IPS-11a (cell line): Measurements from ENCODE around the gene PALLD.

Source experiments
- H3K4me3 ChIP-seq: one replicate; pipeline ENCODE4 v1.5.1; 2013; ENCODE audit warnings: low read depth, low read length, control low read depth

PALLD gene

GRCh38 chr4:168618577-168619265, 121.9 kb downstream of the PALLD start:
- no peak overlapping the region for H3K4me3 ChIP-seq

GRCh38 chr4:168619266-168619631, 122.4 kb downstream of the PALLD start:
- no peak overlapping the region for H3K4me3 ChIP-seq

- H3K4me3 ChIP-seq: no peak overlapping the region
These were observed 125.1 kb downstream of the PALLD start for GRCh38 chr4:168621806-168622589.

GRCh38 chr4:168622600-168622999, 125.7 kb downstream of the PALLD start:
- H3K4me3 ChIP-seq: no peak overlapping the region

GRCh38 chr4:168623011-168623410, 126.2 kb downstream of the PALLD start:
- H3K4me3 ChIP-seq: no peak overlapping the region

GRCh38 chr4:168623484-168623883, 126.6 kb downstream of the PALLD start:
- H3K4me3 ChIP-seq: no peak overlapping the region

- no peak overlapping the region for H3K4me3 ChIP-seq
These were observed 131.4 kb downstream of the PALLD start for GRCh38 chr4:168628251-168628650.

GRCh38 chr4:168629566-168629965, 132.7 kb downstream of the PALLD start:
- no peak overlapping the region for H3K4me3 ChIP-seq

GRCh38 chr4:168630445-168631187, 133.8 kb downstream of the PALLD start:
- peak overlapping the region; percentile 49 for H3K4me3 ChIP-seq

GRCh38 chr4:168631241-168632162, 134.7 kb downstream of the PALLD start:
- H3K4me3 ChIP-seq: peak overlapping the region; percentile 49

- H3K4me3 ChIP-seq: peak overlapping the region; percentile 49
These were observed 135.5 kb downstream of the PALLD start for GRCh38 chr4:168632301-168632725.

GRCh38 chr4:168633064-168633463, 136.2 kb downstream of the PALLD start:
- no peak overlapping the region for H3K4me3 ChIP-seq

GRCh38 chr4:168633496-168633895, 136.6 kb downstream of the PALLD start:
- H3K4me3 ChIP-seq: no peak overlapping the region

GRCh38 chr4:168634276-168634802, 137.5 kb downstream of the PALLD start:
- no peak overlapping the region for H3K4me3 ChIP-seq

GRCh38 chr4:168636040-168636439, 139.2 kb downstream of the PALLD start:
- H3K4me3 ChIP-seq: no peak overlapping the region

GRCh38 chr4:168636506-168637196, 139.8 kb downstream of the PALLD start:
- H3K4me3 ChIP-seq: no peak overlapping the region

- H3K4me3 ChIP-seq: no peak overlapping the region
These were observed 141.3 kb downstream of the PALLD start for GRCh38 chr4:168637872-168638756.

GRCh38 chr4:168639914-168640313, 143.1 kb downstream of the PALLD start:
- no peak overlapping the region for H3K4me3 ChIP-seq

GRCh38 chr4:168641811-168642140, 144.9 kb downstream of the PALLD start:
- H3K4me3 ChIP-seq: no peak overlapping the region
